H1 (cell line): ENCODE data around the gene C13orf42.

Experiments
- CTCF ChIP-seq, 3 experiments: IDR thresholded peaks; 1 replicate in 2 of 3; 2 replicates in 1 of 3; pipeline versions ENCODE4 v1.5.1 to v1.6.1; 2011; ENCODE audit warnings: low read length in 3 of 3, mild to moderate bottlenecking in 3 of 3, inconsistent platforms in 2 of 3, low read depth in 1 of 3, moderate library complexity in 1 of 3; ENCODE audit not compliant: insufficient read depth in 1 of 3; ENCODE audit errors: control extremely low read depth in 1 of 3
- EZH2 ChIP-seq: fragments of 200-600 bp; sonication (generic); IDR thresholded peaks from 2 replicates; pipeline ENCODE4 v1.7.1; 2012; ENCODE audit warnings: low read depth, mild to moderate bottlenecking, moderate library complexity, low read length, inconsistent platforms; ENCODE audit not compliant: severe bottlenecking
- NRF1 ChIP-seq: IDR thresholded peaks from 2 replicates; pipeline ENCODE4 v1.6.1; 2011; ENCODE audit warnings: mild to moderate bottlenecking, low read depth, low read length, improper control_type of control experiment
- POLR2A ChIP-seq, 2 experiments: IDR thresholded peaks; 1 replicate in 1 of 2; 2 replicates in 1 of 2; pipeline ENCODE4 v1.6.1; 2011; ENCODE audit warnings: low read depth in 2 of 2, low read length in 2 of 2, mild to moderate bottlenecking in 2 of 2; ENCODE audit errors: control extremely low read depth in 1 of 2
- POLR2AphosphoS5 ChIP-seq: IDR thresholded peaks from 2 replicates; pipeline ENCODE4 v1.6.1; 2011; ENCODE audit warnings: low read depth, low read length
- SIRT6 ChIP-seq: IDR thresholded peaks from one replicate; pipeline ENCODE4 v1.7.1; 2012; ENCODE audit warnings: low read length, inconsistent platforms
- ZNF274 ChIP-seq: IDR thresholded peaks from 2 replicates; pipeline ENCODE4 v1.7.0; 2012; ENCODE audit warnings: low read length, borderline replicate concordance; ENCODE audit errors: extremely low read depth

GRCh38 chr13:51052581-51052980, 58.5 kb downstream of the C13orf42 start:
- TF ChIP-seq CTCF (IDR thresholded peaks at IDR 0.05; ENCODE audit: control extremely low read depth in 1 of 3, insufficient read depth in 1 of 3, low read depth in 1 of 3, low read length in 3 of 3) (no peak), POLR2AphosphoS5 (no peak), NRF1 (no peak), SIRT6 (no peak), POLR2A (IDR thresholded peaks at IDR 0.05; ENCODE audit: control extremely low read depth in 1 of 2, low read depth in 2 of 2, low read length in 2 of 2) (no peak), EZH2 (no peak), ZNF274 (no peak)
